ENCODE measurements around the gene EXOC6B. TPM values are rescaled to one million over a fixed set of nuclear protein-coding genes. Genes with fewer than 3 reads are reported as not detected.

Gene EXOC6B
- total RNA-seq, 4 donors from 2014 or later: 54.9 to 93.7 (median 64.6) TPM

DNA sequence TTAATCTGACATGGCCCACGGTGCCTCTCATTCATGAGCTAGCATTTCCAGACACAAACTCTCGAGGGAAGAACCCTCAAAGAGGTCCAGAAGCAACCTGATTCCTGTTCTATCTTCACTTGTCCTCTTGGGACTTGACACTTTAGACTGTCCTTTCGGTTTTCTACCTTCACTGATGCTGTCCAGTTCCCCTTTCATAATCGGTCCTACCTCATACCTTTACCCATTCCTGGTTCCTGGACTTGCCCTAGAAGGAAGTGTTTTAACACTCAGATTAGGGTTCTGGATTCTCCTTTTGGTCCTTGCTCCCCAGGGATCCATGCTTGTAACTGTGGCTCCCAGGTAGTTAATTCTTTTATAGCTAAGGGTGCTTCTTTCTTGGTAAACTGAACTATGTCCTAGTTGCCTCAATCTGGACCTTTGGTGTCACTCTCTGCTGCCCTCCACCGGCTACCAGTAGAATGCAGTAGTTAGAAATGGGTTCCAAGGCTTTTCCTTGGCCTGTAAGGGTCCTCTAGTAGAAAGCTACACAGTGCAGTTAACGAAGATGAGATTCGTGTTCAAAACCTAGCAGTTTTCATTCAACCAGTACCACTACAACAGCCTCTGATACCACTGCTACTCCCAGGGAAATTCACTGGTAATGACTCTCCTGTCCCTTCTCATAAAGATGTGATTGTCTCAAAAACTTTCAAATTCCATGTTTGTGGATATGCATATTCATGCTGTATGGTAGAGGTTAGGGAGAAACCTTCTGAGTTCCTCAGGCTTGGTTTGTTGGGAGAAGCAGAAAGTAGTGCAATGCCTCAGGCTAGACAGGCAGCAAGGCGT lies 500.0 kb downstream of the EXOC6B start:
- Histone ChIP-seq H3K27me3 (no peaks in the 10 kb centered on the region), H3K4me3 (no peak overlapping the region), H3K27ac (no peak overlapping the region), H3K36me3 (no peaks in the 10 kb centered on the region), H3K4me1 (no peaks in the 10 kb centered on the region), H3K9me3 (no peaks in the 10 kb centered on the region)
- TF ChIP-seq CTCF (IDR thresholded peaks at IDR 0.05): peak in 4 of 6 experiments; percentile 48 to 78 (median 73)
- TF ChIP-seq POLR2A (IDR thresholded peaks at IDR 0.05): no peak
- DNase-seq: peak in 2 of 3 donors; percentile 52 to 77

DNA sequence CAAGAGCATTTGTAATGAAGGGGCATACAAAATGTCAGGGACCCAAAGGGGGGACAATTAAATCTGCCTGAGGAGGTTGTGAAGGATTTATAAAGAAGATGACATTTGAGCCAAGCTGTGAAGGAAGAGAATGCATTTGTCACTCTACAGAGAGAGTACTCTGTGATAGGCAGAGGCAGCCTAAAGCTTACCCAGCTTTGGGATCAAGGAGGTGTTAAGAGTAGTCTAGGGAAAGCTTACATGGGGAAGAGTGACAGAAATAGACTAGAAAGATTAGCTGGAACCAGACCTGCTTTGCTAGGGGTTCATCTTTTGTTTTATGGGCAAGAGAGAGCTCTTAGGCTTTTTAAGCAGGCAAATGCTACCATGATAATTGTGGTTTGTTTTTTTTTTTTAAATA lies 509.1 kb downstream of the EXOC6B start:
- no peak overlapping the region for H3K27ac ChIP-seq
- no peaks in the 10 kb centered on the region for H3K4me1 ChIP-seq
- no peak for TF ChIP-seq CTCF (IDR thresholded peaks at IDR 0.05)
- TF ChIP-seq POLR2A (IDR thresholded peaks at IDR 0.05): no peak
- no peaks in the 10 kb centered on the region for H3K27me3 ChIP-seq
- H3K4me3 ChIP-seq: no peak overlapping the region
- no peak for DNase-seq
- no peaks in the 10 kb centered on the region for H3K9me3 ChIP-seq
- no peaks in the 10 kb centered on the region for H3K36me3 ChIP-seq

DNA sequence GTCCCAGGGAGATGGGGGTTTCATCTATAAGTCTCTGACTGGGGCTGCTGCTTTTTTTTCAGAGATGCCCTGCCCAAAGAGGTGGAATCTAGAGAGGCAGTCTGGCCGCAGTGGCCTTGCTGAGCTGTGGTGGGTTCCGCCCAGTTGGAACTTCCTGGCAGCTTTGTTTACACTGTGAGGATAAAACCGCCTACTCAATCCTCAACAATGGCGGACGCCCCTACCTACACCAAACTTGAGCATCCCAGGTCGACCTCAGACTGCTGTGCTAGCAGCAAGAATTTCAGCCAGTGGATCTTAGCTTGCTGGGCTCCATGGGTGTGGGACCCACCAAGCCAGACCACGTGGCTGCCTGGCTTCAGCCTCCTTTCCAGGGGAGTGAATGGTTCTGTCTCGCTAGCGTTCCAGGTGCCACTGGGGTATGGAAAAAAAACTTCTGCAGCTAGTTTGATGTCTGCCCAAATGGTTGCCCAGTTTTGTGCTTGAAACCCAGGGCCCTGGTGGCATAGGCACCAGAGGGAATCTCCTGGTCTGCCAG lies 525.6 kb downstream of the EXOC6B start:
- H3K27me3 ChIP-seq: no peaks in the 10 kb centered on the region
- DNase-seq: no peak
- H3K9me3 ChIP-seq: no peaks in the 10 kb centered on the region

DNA sequence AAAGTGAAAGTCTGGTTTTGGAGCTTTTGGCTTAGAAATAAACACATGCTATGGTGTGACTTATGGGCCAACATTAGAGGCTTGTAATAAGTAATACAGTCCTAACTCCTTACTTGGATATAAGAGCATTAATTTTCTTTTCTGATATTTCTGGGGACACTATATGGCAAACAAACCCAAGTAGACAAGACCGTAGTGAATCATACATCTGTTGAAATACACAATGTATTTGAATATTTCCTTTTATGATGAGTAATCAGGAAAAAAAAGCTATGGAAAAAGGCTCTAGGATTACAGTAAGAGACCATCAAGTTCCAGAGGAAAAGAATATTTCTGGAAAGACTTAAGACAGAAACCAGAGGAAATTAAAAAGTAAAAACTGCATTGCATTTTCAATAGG lies 532.2 kb downstream of the EXOC6B start:
- no peak overlapping the region for H3K27ac ChIP-seq
- no peaks in the 10 kb centered on the region for H3K4me1 ChIP-seq
- no peaks in the 10 kb centered on the region for H3K9me3 ChIP-seq
- H3K4me3 ChIP-seq: no peak overlapping the region
- DNase-seq: no peak
- no peaks in the 10 kb centered on the region for H3K27me3 ChIP-seq
- H3K36me3 ChIP-seq: no peaks in the 10 kb centered on the region
- TF ChIP-seq POLR2A (IDR thresholded peaks at IDR 0.05): no peak

More for the DNA sequence above, 525.6 kb downstream of the EXOC6B start:
- Histone ChIP-seq H3K4me3 (no peak overlapping the region), H3K36me3 (no peaks in the 10 kb centered on the region), H3K27ac (no peak overlapping the region), H3K4me1 (no peaks in the 10 kb centered on the region)
- TF ChIP-seq POLR2A (IDR thresholded peaks at IDR 0.05): no peak
- TF ChIP-seq CTCF (IDR thresholded peaks at IDR 0.05): no peak

DNA sequence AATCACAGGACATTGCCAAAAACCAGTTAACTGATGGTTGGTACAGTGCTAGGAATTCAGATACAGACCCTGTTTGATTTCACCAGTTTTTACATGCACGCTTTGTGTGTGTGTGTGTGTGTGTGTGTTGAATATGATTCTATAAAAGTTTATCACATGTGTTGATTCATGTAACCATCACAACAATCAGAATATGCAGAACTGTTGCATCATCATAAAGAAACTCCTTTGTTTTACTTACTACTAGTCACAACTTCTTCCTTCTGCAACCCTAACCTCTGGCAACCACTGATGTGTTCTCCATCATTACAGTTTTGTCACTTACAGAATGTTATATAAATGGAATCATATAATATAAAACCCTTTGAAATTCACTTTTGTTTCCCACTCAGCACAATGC lies 533.4 kb downstream of the EXOC6B start:
- Histone ChIP-seq H3K4me1 (no peaks in the 10 kb centered on the region), H3K9me3 (no peaks in the 10 kb centered on the region), H3K4me3 (no peak overlapping the region), H3K27me3 (no peaks in the 10 kb centered on the region), H3K36me3 (no peaks in the 10 kb centered on the region), H3K27ac (no peak overlapping the region)
- no peak for TF ChIP-seq CTCF (IDR thresholded peaks at IDR 0.05)
- TF ChIP-seq POLR2A (IDR thresholded peaks at IDR 0.05): no peak
- no peak for DNase-seq

DNA sequence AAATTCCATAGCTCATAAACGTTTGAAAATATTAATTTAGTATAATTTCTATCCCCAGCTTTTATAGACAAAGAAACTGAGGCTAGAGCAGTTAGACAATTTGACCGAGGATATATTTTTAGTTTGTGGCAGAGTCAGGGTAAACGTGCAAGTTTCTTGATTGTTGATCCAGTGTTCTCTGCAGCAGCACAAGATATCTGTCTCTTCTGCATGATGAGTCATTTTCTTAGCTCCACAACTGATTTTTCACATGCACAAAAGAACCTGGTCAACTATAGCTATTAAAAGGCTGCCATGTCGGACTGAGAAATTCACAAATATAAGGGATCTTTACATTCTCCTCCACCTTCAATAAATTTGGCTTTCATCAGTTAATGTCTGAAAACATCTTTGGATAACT lies 534.8 kb downstream of the EXOC6B start:
- Histone ChIP-seq H3K4me1 (no peaks in the 10 kb centered on the region), H3K27me3 (no peaks in the 10 kb centered on the region), H3K36me3 (no peaks in the 10 kb centered on the region), H3K4me3 (no peak overlapping the region), H3K9me3 (no peaks in the 10 kb centered on the region), H3K27ac (no peak overlapping the region)
- TF ChIP-seq CTCF (IDR thresholded peaks at IDR 0.05): no peak
- no peak for TF ChIP-seq POLR2A (IDR thresholded peaks at IDR 0.05)
- DNase-seq: no peak
